GM12873 (cell line): Measurements from ENCODE around the gene NEK8.
A peak's percentile ranks its signal among the peaks of the same experiment; 100 is the strongest.

ENCODE experiments used
- CTCF ChIP-seq: IDR thresholded peaks from 2 replicates; pipeline ENCODE4 v1.5.1; 2012; ENCODE audit warnings: low read depth, mild to moderate bottlenecking, moderate library complexity, low read length, control low read depth; ENCODE audit not compliant: insufficient read depth; ENCODE audit errors: missing control alignments

NEK8 gene

GRCh38 chr17:28725660-28726225 lies 2.8 kb upstream of the NEK8 start:
- TF ChIP-seq CTCF: no peak

- no peak for TF ChIP-seq CTCF
Observed at GRCh38 chr17:28726226-28726626, 2.4 kb upstream of the NEK8 start, which contains the start of gene TLCD1. Gene TLCD1, minus strand, starts transcription at chr17:28726233. Its CDS starts 136 bp downstream, at chr17:28726097.

GRCh38 chr17:28726627-28727491 lies 1.7 kb upstream of the NEK8 start:
- TF ChIP-seq CTCF: peak; percentile 97

- no peak for TF ChIP-seq CTCF
Observed at GRCh38 chr17:28729950-28730330, 1.4 kb downstream of the NEK8 start.

- no peak for TF ChIP-seq CTCF
Observed at GRCh38 chr17:28733346-28733745, 4.8 kb downstream of the NEK8 start.

- TF ChIP-seq CTCF: no peak
Observed at GRCh38 chr17:28734712-28735241, 6.2 kb downstream of the NEK8 start.

- TF ChIP-seq CTCF: no peak
Observed at GRCh38 chr17:28735242-28735722, 6.7 kb downstream of the NEK8 start.
